Fibroblast of skin of left quadriceps (primary cell): ENCODE results near the gene HDAC5.
"Not testable (repeated sequence)": the region's sequence is repeated elsewhere in the genome, so short reads cannot be mapped to it uniquely, and the experiment has no call there.

ENCODE experiments used
- DNase-seq, 2 experiments: peaks; one replicate each; pipeline ENCODE4 v3.0.0-alpha.2; 2013; ENCODE audit warnings: low read depth in 2 of 2

HDAC5 gene

DNA sequence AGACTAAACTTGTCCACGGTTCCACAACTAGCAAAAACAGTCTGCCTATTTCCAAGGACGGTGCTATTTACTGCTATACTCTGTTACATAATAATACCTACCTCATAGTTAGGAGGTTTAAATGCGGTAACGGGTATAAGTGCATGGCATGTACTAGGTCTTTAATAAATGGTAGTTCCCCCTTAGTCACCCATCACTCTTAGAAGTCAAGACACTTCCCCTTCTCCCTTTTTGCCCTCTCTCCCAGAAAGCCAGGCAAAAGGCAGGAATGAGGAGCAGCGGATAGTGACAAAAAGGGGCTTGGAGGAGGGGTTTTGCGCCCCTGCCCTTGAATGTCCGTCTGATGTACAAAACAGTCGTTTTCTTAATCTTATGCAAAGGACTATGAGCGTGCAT is 55.9 kb downstream of the HDAC5 start:
- no peak for DNase-seq

- peak; percentile 78 to 82 for DNase-seq
Measured at GRCh38 chr17:44066204-44066930, 57.1 kb downstream of the HDAC5 start, which contains the start of gene LSM12. LSM12 (minus strand) TSS chr17:44066671; CDS start chr17:44066587, 84 bp downstream.

- no peak for DNase-seq
Measured at GRCh38 chr17:44065668-44066203, 57.7 kb downstream of the HDAC5 start.

GRCh38 chr17:44063704-44064639 is 59.5 kb downstream of the HDAC5 start:
- no peak for DNase-seq

DNA sequence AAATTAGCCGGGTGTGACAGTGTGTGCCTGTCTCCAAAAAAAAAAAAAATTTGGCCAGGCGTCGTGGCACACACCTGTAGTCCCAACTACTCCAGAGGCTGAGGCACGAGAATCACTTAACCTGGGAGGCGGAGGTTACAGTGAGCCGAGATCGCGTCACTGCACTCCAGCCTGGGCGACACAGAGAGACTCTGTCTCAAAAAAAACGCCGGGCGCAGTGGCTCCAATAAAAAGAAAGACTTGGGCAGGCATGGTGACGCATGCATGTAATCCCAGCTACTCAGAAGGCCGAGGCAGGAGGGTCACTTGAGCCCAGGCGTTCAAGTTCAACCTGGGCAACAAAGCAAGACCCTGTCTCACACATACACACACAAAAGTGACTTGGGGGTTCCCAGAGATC is 60.6 kb downstream of the HDAC5 start:
- no peak for DNase-seq

DNA sequence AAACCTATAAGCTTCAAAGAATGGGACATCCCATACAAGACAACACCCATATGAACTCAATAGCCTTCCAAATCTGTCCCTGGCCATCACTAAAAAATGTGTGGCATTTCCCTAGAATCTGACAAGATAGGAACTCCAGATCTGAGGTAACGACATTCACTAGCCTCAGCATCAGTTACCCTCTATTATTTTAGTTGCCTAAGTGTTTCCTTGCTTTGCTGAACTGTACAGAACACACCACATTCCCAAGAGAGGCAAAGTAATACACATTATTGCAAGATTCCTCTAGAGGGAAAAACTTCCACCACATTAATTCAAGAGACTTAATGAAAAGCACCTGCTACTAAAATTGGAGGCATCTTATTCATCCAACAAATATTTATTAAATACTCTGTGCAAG is 62.0 kb downstream of the HDAC5 start:
- peak; percentile 62 to 63 for DNase-seq

DNA sequence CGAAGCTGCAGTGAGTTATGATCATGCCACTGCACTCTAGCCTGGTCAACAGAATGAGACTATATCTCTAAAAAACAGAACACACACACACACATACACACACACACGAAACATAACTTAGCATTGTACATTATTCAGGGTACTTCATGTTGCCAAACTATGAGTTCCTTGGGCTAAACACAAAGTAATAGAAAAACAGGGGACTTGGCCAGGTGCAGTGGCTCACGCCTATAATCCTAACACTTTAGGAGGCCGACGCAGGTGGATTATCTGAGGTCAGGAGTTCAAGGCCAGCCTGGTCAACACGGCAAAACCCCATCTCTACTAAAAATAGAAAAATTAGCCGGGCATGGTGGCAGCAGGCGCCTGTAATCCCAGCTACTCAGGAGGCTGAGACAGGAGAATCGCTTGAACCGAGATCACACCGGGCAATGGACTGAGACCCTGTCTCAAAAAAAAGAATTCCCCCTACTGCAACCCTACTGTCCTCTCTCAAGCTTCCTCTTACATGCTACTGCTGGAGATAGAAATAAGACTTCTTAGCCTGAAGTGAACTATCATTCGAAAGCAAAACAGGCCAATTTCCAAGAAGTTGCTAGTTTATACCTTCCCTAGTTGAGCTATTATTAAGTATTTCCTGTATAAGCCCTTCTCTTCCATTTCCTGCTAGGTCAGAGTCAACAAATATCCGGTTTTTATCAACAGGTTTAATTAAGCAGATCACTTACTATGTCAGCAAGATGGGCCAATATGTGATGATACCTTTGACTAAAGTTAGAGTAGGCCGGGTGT is 64.1 kb downstream of the HDAC5 start:
- no peak for DNase-seq

- no peak for DNase-seq
Measured at GRCh38 chr17:44053125-44053872, 70.1 kb downstream of the HDAC5 start.

DNA sequence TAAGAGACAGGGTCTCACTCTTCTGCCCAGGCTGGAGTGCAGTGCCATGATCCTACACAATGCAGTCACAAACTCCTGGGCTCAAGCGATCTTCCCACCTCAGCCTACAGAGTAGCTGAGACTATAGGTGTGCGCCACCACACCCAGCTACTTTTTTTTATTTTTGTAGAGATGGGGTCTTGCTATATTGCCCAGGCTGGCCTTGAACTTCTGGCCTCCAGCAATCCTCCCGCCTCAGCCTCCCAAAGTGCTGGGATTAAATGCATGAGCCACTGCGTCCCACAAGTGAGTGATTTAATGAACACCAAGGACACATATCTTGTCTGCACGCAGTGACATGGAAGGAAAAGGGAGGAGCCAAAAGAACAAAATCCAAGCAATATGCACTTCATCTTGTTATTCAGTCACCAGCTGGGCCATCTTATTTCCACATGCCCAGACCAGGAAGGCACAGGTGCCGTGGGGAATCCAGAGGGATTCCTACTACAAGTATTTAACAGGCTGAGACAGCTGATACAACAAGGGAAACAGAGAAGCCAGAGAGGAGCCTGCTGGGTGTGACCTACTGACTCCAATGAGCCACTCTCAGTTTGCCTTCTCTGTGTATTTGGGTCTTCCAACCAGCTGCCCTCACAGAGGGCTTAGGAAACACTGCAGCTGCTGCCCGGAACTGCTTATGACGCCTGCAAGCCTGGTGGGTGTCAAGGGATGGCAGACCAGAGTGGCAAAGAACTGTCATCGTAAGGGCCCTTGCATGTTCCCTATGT is 74.0 kb downstream of the HDAC5 start:
- DNase-seq = no peak

DNA sequence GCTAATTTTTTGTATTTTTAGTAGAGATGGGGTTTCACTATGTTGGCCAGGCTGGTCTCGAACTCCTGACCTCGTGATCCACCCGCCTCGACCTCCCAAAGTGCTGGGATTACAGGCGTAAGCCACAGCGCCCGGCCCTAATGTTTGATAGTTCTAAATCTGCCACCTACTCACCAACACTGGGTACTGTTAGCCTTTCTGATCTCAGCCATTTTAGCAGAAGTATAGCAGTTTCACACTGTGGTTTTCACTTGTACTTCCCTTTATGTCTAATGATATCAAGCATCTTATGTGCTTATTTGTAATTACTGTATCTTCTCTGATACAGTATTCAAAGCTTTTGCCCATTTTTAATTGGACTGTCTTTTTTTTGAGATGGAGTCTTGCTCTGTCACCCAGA is 76.5 kb downstream of the HDAC5 start:
- DNase-seq = not testable (repeated sequence)

DNA sequence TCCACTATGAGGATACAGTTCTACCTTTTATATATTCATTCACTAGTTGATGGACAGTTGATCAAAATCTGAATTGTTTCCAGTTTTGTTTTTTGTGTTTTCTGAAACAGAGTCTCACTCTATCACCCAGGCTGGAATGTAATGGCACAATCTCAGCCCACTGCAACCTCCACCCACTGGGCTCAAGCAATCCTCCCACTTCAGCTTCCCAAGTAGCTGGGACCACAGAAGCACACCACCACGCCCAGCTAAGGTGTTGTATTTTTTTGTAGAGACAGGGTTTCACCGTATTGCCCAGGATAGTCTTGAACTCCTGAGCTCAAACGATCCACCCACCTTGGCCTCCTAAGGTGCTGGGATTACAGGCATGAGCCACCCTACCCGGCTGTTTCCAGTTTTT is 78.0 kb downstream of the HDAC5 start:
- no peak for DNase-seq

DNA sequence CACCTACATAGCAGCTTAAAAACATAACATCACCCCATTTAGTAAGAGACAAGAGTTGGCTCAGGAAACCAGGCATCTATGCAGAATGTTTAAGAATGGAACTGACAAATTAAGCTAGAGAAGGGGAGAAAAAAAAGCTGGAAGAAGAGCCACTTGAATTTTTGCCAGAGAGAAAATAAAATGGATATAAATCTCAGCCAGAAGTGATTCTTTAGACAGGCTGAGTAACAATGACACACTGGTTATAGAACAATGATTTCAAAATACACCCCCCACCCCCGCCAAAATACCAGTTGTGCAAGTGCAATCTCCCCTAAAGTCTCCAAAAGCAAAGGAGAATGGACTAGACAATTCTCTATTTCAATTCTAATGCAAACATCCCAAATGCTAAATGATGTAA is 79.4 kb downstream of the HDAC5 start:
- DNase-seq = peak; percentile 44

DNA sequence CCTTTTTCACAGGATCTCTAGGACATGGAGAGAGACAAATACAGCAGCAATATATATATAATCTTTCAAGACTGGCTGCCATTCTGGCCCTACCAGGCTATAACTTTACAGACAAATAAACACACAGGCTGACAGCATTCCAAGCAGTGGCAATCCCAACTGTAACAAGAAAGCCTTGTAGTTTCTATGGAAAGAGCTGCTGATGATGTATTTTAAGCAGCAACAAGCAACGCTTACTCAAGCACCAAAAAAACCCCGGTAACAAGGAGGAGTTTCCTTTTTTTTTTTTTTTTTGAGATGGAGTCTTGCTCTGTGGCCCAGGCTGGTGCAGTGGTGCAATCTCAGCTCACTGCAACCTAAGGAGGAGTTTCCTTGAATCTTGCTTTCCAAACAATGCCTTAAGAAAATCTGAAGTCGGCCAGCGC is 80.2 kb downstream of the HDAC5 start:
- DNase-seq = peak in 1 of 2 experiments; percentile 6

DNA sequence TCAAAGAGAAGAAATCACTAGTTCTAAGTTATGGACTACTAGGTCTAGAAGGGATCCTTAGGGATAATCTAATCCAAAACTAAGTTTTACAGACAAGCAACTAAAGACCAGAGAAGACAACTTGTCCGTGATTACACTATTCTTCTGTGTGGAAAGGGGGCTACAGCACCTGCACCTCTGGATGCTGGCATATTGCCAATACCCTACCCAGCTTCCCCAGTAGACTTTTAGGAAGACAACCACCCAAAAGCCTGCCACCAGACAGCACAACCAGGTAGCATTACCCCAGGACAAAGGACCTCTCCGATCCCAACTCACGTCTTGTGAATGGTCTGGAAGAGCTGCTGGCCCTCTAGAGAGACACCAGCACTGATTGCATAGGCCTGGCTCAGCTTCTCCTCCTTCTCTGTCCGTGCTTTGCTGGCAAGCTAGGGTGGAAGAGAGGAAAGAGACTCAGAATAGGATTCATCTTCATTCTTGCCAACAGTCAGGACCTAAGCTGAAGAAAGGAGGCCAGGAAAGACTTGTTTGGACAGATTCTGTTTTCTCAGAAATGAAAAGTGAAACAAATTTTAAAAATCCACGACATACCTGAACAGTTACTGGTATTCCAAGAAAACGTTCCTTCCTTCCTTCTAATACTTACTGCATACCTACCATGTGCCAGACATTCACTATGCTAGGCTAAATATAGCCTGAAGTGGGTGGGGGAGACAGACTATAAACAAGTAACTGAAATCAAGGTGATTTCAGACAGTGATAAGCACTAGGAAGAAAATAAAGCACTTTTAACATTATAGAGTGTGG is 83.4 kb downstream of the HDAC5 start:
- no peak for DNase-seq

GRCh38 chr17:44038604-44039011 is 84.8 kb downstream of the HDAC5 start:
- DNase-seq = no peak

DNA sequence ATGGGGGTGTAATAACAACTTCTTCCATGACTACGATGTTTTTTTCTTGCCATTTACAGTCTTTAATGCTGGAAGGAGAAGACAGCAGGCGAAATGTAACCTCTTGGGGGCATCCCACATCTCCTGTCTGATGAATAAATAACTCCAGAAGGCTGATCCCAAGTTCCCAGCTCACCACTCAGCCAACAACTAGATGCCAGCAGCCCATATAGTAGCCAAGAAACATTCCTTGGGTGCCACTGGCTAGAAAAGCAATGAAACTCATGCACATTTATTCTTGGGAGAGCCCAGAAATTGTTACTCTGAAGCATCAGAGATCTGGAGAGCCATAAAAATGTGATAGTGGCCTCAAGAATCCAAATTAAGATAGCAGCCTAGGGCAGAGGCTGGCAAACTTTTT is 86.0 kb downstream of the HDAC5 start:
- no peak for DNase-seq

GRCh38 chr17:44034688-44035087 is 88.8 kb downstream of the HDAC5 start:
- not testable (repeated sequence) for DNase-seq

GRCh38 chr17:44033861-44034408 is 89.5 kb downstream of the HDAC5 start:
- no peak for DNase-seq

GRCh38 chr17:44030482-44030881 is 93.0 kb downstream of the HDAC5 start:
- DNase-seq = no peak
